Brain microvascular endothelial cell (primary cell): ENCODE data around the gene ADGRG3.

Source experiments
- DNase-seq: peaks from one replicate; pipeline ENCODE4 v3.0.0-alpha.2; 2020
- H3K27ac ChIP-seq: fragments of 250-450 bp; sonication (Bioruptor Pico); 2 replicates; pipeline ENCODE4 v1.5.1; 2020; ENCODE audit warnings: mild to moderate bottlenecking, moderate library complexity
- H3K27me3 ChIP-seq: fragments of 250-450 bp; sonication (Bioruptor Pico); replicated peaks from 2 replicates; pipeline ENCODE4 v1.5.1; 2020; ENCODE audit warnings: mild to moderate bottlenecking
- H3K36me3 ChIP-seq: fragments of 250-450 bp; sonication (Bioruptor Pico); replicated peaks from 2 replicates; pipeline ENCODE4 v1.5.1; 2020; ENCODE audit warnings: mild to moderate bottlenecking
- H3K4me3 ChIP-seq: 2 replicates; pipeline ENCODE4 v1.5.1; 2011; ENCODE audit warnings: low read depth, mild to moderate bottlenecking, control low read depth, low read length, moderate library complexity
- in situ Hi-C: cut with HindIII; loops from 2 replicates; pipeline ENCODE4 v1.10.0; 2017; ENCODE audit warnings: low sequenced_read_pairs, low pct_ligation_motif_present
- TF ChIP-seq, protein P1 (sequence below): IDR thresholded peaks from 2 replicates; pipeline ENCODE4 v1.5.1; 2011; ENCODE audit warnings: low read depth, mild to moderate bottlenecking, moderate library complexity, low read length, control low read depth, inconsistent platforms; ENCODE audit errors: missing control alignments

ADGRG3 gene

DNA sequence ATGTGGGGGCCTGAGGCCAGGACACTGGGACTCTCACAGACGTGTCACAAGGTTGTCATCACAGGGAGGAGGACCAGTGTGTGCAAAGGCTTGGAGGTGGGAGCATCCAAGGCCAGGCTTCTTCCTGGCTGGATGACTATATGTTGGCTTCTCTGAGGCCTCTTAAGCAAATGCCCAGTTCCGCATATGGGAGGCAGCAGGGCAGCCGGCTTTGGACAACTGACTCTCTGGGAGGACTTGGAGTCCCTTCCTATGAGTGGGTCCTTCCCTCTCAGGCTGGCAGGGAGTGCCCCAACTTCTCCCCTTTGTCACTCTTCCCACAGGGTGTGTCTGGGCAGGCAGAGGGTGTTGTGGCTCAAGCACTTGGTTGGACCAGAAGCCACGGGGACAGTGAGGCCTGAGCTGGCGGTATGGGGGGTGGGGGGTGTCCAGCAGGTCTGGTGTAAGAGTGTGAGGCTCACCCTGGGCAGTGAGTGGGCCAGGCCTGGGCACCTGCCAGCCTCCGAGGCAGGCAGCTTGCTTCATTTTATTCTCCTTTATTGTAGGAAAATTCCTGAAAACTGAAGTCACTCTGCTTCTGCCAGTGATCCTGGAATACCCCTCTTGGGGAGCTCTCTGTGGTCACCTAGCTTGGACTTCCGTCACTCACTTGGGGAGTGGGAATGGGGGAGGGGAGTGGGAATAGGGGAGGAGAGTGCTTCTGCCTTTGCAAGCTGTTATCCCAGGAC is 24.8 kb upstream of the ADGRG3 start:
- H3K4me3 ChIP-seq = no peak overlapping the region
- peak; percentile 6 for DNase-seq
- in situ Hi-C loops = no loop called here
- H3K36me3 ChIP-seq = no peaks in the 10 kb centered on the region
- TF ChIP-seq, protein P1, sequence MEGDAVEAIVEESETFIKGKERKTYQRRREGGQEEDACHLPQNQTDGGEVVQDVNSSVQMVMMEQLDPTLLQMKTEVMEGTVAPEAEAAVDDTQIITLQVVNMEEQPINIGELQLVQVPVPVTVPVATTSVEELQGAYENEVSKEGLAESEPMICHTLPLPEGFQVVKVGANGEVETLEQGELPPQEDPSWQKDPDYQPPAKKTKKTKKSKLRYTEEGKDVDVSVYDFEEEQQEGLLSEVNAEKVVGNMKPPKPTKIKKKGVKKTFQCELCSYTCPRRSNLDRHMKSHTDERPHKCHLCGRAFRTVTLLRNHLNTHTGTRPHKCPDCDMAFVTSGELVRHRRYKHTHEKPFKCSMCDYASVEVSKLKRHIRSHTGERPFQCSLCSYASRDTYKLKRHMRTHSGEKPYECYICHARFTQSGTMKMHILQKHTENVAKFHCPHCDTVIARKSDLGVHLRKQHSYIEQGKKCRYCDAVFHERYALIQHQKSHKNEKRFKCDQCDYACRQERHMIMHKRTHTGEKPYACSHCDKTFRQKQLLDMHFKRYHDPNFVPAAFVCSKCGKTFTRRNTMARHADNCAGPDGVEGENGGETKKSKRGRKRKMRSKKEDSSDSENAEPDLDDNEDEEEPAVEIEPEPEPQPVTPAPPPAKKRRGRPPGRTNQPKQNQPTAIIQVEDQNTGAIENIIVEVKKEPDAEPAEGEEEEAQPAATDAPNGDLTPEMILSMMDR = no peak
- no peak overlapping the region for H3K27ac ChIP-seq
- H3K27me3 ChIP-seq = no peaks in the 10 kb centered on the region

DNA sequence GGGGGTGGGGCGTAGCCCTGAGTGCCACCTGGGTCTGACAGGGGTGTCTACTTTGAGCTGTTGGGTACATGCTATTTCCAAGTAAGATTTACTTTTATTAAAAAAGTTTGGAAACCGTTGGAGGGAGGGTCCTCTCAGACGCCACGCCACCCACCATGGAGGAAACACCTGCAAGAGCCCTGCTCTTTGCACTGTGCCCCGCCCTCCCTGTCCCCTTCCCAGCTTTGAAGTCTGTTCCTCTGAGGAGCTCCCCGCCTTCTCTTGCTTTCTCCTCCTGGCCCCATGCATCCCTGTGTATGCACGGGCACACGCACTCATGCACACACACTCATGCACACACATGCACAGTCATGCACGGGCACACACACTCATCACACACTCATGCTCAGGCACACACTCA is 24.2 kb upstream of the ADGRG3 start:
- no peaks in the 10 kb centered on the region for H3K27me3 ChIP-seq
- in situ Hi-C loops = no loop called here
- H3K27ac ChIP-seq = no peak overlapping the region
- H3K36me3 ChIP-seq = no peaks in the 10 kb centered on the region
- TF ChIP-seq, protein P1 = no peak
- no peak overlapping the region for H3K4me3 ChIP-seq
- no peak for DNase-seq

DNA sequence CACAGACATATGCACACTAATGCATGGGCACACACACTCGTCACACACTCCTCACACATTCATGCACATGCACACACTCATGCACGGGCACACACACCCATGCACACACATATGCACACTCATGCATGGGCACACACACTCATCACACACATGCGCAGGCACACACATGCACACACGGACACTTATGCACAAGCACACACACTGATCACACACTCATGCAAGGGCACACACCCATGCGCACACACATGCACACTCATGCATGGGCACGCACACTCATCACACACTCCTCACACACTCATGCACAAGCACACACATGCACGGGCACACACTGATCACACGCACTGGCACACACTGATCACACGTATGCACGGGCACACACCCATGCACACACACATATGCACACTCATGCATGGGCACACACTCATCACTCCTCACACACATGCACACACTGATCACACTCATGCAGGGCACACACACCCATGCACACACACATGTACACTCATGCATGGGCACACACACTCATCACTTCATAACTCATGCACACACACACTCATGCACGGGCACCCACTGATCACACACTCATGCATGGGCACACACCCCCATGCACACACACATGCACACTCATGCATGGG is 23.6 kb upstream of the ADGRG3 start:
- H3K27me3 ChIP-seq = no peaks in the 10 kb centered on the region
- no peak overlapping the region for H3K27ac ChIP-seq
- TF ChIP-seq, protein P1 = no peak
- H3K4me3 ChIP-seq = no peak overlapping the region
- DNase-seq = no peak
- H3K36me3 ChIP-seq = no peaks in the 10 kb centered on the region
- in situ Hi-C loops = no loop called here

DNA sequence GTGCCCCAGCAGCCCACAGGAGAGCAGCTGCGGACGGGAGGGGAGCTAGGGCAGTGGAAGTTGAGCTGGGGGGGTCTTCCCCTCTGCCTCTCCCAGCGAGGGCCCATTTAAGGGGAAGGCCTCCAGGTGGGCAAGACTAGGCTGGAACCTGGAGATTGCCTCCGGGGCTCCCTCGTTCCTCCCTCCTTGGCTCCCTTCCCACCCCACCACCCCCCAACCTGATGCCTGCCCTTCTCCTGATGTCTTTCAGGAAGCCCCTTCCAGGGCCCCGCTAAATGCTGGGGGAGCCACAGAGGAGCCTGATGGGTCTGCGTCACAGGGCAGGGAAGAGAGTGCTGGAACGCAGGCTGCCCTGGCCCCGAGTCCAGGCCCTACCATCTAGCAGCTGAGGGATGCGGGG is 22.9 kb upstream of the ADGRG3 start:
- TF ChIP-seq, protein P1 = no peak
- Histone ChIP-seq H3K27me3 (no peaks in the 10 kb centered on the region), H3K27ac (no peak overlapping the region), H3K36me3 (no peaks in the 10 kb centered on the region), H3K4me3 (no peak overlapping the region)
- in situ Hi-C loops = no loop called here
- no peak for DNase-seq

DNA sequence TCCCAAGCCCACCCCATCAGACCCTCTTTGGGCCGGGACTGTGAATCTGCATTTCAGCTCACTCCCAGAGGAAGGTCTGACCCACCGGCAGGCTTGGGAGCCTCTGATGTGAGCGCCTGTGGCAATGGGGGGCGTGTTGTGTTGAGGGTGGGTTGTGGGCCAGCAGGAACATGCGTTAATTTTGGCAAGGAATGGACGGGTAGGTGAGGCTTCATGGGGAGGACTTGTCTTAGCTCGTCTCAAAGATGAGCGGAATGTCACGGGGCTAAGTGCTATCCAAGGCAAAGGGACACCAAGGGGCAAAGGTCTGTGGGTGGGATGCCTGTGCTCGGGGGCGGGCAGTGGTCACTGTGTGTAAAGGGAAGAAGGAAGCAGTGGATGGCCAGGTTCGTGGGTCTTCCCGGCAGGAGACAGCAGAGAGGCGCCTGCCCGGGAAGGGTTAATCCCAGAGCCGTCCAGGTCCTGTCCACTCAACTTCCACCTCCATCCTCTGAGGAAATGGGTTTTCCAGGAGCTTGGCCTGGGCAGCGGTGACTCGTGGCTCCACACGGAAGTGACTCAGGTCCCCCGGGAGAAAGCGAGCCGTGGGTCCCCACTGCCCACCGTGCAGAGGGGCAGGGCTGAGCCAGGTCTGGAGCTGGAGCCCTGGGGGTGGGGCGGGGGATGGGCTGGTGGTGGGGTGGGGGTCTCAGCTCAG is 22.3 kb upstream of the ADGRG3 start:
- Histone ChIP-seq H3K27me3 (no peaks in the 10 kb centered on the region), H3K4me3 (no peak overlapping the region), H3K36me3 (no peaks in the 10 kb centered on the region), H3K27ac (no peak overlapping the region)
- TF ChIP-seq, protein P1 = no peak
- in situ Hi-C loops = no loop called here
- peak; percentile 25 for DNase-seq
